HG03060 (cell line): Measurements from ENCODE around the gene CCDC33.

Experiments used
- ATAC-seq: cut with Tn5 transposase; IDR thresholded peaks from one replicate; pipeline ENCODE4 v1.9.1; 2021; ENCODE audit warnings: low read depth, moderate number of reproducible peaks; ENCODE audit not compliant: unreplicated experiment

The CCDC33 gene

DNA sequence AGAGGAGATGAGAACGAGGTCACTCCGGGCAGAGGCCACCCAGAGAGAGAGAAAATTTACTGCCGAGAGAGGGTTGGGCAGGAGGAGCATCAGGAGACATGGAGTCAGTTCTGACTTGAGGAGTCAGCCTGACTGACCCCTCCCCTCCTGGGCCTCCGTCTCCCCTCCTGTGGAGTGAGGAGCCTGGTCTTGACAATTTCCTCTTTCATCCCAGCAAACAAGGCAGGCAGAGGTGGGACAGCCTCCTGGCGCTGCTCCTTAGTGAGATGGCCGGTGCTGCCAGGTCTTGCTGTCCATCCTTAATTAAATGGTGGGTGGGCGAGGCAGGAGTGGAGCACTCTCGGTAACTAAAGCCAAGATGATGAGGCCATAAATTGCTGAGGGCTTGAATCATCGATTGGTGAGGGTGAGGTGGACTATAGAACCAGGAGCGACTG, 70.7 kb downstream of the CCDC33 start:
- no peak for ATAC-seq

DNA sequence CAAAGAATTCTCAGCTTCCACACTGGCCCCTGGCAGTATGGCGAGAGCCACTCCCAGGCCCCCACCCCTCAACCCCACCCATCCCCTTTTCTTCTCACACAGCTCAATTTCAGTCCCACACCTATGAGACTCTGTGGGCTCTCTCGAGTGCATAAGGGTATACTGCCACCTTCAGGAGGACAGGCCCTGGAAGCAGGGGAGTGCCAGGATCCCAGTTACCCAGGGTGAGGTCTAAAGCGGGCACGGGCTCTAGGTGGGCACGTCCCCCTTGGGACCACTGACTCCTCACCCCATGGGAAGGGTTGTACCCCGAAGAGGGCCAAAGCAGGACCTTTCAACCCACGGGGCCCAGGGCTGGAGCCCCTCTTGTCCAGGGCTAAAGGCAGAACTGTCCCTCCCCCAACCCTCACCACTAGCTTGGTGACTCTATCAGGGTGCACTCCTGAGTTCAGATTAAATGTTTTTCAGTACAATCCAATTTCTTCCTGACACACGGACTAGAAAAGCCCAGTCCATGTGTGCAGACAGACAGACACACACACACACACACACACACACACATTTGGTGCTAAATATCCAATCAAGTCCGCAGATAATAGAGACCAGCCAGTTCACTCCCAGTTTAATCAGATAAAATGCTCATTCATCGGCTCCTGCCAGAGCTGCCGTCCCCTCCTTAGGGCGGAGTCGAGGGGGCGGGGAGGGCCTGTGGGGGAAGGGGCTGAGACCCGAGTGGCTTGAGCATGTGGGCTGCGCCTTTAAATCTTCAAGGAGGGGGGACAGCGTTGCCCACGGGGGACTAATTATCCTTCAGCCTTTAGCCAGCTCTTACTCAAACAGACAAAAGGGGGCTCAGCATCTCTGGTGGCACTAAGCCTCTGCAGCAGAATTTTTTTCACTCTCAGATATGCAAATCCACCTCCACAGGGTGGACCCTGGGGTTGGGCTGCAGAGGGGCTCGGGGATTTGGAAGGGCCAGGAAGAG, 72.0 kb downstream of the CCDC33 start:
- no peak for ATAC-seq

DNA sequence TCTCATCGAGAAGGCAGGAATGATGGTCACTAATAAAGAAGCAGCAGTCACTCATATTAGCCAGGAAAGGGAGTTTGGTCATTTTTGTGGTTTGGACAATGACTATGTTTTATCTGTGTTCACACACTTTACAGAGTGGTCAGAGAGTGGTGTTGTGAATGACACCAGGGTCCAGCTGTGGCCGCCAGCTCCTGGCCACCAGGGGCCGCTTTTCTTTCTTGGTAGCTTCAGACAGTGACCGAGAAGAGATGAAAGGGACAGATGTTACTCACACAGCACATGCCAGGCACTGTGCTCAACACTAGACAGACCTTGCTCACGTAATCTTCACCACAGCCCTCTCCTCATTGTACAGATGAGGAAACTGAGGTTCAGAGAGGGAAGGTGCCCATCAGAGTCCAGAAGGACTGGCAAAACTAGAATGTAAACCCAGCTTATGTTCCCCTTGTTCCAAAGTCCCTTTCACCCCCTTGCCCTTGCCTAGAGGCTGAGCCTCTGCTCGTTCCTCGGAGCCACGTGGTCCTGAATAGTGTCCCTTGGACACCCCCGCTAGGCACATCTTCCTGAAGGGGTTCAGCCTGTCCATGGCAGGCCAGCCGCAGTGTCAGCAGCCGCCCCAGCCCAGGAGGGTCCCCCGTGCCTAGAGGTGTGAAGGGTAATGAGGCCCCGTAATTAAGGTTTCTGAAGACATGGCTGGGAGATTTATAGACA, 75.8 kb downstream of the CCDC33 start:
- ATAC-seq: no peak

DNA sequence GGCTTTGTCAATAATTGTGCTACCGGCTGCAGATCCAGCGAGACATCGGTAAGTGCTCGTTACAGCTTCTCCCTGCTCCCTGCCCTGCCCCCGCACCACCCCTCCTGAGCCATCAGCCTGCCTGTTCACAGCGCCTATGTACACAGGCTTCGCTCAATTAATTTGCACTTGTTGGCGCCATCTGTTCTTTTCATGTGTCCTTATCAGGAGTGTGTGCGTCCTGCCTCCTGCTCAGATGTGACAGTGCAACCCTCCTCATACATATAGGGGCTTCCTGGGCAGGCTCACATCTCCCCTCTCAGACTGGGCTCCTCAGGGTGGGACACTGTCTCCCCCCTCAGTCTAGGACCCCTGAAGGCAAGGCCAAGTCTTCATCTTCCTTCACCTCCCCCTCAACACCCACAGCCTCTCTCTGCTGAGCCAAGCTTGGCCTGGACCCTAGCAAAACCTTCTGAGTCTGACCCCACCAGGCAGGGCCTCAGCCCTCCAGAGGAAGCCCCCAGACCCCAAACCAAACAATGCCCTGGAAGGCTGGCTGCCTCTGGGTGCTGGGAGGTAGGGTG, 76.4 kb downstream of the CCDC33 start:
- no peak for ATAC-seq

DNA sequence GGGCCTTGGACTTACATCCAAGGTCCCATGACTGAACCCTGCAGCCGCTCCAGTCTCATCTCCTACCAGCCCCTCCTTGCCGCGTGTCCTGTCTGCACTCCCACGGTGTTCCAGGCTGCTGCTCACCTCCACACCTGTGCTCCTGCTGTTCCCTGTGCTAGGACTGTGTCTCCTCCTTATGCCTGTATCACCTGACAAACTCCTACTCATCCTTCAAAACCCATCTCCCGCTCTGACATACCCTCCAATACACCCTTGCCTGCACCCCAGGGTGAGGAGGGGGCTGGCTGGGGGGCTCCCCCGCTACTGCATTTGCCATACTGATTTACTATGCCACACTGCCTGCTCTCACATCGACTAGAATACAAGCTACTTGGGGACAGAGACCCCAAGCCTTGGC, 77.8 kb downstream of the CCDC33 start:
- ATAC-seq: no peak

DNA sequence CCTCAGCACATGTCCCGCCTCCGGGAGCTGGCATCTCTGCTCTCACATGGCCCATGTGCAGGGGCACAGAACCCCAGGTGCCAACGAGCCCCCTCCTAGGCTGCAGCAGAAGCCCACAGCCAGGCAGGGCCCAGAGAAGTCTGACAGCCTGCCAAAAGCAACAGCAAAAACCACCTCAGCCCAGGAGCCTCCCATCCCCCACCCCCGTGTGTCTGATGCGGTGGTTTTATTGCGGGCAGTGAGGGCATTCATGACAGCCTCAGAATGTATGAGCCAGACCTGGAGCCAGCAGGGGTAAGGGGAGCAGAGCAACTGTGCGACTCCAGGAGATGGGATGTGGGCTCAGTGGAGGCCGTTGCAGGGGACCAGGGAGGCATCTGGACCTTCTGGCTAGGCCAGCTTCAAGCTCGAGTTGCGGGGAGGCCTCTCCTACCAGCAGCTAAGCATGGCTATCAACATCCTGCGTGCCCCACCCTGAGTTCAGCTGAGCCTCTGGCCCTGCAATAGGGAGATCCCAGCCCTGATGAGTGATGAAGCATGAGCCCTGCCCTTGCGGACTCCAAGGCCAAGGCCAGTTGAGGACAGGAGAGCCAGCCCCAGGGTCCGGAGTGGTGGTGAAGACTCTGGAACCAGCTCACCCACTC, 78.8 kb downstream of the CCDC33 start:
- ATAC-seq: no peak

DNA sequence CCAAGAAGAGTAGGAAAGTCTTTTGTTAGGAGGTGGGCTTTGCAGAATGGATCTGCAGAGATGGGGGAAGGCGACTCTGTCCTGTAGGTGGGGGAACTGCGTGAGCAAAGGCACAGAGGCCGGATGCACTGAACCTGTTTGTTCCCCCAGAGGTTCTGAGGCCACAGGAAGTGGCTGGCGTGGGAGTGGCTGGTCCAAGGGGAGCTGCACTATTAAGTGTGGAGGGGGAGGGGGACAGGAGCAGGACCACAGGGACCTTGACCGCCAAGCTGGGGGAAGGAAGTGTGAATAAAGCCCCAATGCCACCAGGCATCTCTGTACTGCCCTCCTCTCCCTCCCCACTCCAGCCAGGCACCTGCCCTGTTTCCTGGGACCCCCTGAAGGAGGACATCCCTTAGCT, 79.5 kb downstream of the CCDC33 start:
- no peak for ATAC-seq

DNA sequence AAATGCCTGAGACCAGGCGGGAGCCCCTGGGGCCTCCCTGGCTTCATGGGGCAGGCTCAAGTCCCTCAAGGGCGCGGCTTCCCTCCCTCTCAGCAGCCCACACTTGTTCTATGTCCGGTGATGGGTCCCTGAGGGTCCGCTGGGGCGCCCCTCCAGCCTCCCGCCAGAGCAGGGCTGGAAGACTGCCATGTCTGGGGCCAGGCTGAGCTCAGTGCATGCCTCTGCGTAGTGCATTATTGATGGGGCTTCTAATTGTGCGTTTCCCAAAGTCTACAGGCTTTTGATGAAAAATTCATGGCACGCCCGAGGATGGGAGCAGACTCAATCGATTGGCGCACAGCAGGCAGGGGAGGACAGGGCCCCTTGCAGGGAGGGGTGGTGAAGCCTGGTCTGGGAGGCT, 80.0 kb downstream of the CCDC33 start:
- ATAC-seq: no peak

DNA sequence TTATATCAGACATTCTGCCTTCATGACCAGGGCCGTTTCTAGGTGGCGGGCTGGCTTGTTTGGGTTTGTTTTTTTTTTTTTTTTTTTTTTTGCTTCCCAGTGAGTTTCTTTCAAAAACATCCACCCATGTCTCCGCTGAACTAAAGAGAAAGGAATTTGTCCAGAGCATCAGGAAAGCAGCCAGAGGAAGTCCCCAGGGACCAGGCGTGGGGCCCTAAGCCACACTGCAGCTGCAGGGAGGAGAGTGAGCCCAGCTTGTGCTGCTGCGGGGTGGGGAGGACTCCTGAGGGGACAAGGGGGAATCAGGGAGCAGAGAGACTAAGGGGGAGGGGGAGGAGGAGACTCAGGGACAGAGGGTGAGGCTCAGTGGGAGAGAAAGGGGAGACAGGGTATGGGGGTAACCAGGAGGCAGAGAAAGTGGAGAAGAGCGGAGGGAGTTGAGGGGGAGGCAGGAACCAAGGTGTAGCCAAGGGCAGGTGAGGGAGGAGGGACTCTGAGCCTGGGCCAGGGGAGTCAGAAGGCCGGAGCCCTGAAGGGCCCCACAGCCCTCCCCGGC, 81.8 kb downstream of the CCDC33 start:
- no peak for ATAC-seq

DNA sequence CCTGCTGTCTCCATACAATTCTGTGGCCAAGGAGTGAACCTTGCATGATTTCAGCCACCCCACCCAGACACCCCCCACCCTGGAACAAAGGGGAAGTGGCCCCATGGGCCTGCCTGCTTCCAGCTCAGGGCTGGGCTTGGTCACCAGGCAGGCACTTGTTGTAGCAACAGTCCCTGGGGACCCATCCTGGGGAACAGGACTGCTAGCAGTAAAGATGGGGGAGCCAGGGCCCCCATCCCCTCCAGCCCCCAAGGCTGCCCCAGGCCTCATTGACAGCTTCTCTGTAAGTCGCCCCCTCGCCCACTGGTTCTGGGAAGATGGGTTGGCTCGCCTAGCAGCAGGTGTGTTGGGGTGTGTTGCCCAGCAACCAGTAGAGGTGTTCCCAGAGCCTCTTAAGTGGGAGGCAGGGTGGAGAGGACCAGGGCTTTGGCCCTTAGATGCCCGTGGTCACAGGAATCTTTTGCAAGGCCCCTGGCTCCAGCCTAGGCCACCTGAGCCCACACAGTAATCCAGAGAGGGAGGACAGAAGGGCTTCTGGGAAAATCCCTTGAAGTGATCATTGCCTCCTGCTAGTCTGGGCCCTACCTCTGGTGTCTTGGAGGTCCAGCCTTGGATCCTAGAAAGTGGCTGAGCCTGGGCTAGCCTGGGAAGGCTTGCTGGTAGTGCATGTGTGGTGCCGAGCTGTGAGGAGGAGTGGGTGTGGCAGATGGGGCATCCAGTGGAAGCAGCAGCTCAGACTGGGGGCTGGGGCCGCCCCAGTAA, 82.4 kb downstream of the CCDC33 start:
- ATAC-seq: no peak

DNA sequence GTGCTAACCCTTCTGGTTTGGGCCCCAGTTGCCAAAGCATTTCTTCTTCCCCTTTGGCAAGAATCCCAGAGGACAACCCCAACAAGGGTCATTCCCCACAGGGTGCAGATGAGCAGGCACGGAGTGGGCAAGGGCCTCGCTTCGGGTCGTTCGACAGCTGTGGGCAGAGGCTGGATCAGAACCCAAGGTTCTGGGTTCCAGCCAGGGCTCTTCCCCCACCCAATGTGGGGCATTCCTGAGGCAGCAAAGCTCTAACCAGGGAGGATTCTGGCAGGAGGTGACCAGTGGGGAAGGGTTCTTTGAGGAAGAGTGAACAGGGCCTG, 83.0 kb downstream of the CCDC33 start:
- ATAC-seq: no peak

DNA sequence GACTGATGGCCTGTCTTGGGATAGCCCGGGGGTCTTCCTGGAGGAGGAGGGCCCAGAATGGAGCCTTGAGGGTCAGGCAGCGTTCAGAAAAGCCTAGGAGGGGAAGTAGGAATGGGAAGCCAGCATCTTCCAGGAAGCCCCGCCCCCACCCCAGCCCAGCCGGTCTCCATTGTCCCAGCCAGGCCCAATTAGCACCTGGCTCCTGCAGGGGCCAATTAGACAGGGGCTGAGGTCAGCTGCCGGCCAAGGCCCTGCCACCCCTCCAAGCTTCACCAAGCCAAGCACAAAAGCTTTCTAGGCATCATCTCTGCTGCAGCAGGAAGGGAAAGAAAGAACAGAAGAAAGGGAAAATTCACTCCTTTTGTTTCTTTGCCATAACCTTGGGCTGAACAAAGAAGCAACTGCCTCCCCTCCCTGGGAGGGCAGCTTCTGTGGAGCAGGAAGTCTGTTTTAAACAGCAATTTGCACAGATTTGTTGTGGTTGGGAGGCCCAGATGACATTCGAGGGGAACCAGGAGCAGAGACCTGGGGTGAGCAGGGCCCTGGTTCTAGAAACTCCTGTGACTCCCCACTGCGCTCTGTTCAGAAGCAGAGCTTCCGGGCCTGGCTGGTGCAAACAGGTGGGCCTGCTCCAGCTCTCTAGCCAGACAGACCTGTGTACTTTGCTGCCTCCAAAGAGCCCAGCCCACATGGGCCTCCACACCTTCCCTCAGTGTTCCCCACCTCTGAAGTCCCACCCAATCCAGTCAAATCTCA, 83.6 kb downstream of the CCDC33 start:
- no peak for ATAC-seq

DNA sequence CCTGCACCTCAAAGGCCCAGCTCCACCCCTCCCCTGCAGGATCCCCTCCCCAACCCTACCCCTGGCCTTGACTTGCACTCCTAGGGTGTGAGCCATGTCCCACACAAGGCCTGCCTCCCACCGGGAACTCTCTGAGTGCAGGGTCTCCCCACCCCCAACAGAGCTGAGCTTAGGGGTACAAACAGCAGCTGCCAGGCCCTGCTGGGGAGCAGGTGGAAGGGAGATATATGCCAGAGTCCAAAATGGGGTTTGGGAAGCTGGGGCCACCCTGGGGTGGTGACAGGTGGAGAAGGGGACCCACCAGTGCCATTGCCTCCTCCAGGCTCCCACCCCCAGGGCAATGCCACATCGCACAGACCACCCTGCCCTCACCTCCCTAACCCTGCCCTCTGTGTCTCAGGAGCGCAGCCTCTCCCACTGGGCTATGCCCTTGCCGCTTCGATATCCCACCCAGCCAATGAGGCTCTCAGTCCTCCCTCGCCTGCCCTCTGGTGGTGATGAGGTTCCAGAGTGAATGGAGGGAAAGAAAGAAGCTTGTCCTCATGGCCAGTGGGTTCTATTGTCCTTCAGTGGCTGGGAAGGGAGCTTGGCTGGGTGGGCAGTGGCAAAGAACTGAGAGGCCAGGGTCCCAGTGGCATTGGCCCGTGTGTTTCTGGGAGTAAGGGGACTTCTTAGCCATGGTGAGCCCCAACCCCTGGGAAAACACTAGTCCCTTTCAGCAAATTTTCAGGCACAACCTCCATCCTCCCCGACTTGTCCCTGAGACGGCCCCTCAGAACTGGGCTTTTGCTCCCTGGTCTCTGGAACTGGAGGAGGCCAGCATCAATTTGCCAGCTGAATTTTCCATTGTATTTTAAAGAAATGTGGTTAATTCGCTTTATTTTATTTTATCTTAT, 84.5 kb downstream of the CCDC33 start:
- no peak for ATAC-seq

DNA sequence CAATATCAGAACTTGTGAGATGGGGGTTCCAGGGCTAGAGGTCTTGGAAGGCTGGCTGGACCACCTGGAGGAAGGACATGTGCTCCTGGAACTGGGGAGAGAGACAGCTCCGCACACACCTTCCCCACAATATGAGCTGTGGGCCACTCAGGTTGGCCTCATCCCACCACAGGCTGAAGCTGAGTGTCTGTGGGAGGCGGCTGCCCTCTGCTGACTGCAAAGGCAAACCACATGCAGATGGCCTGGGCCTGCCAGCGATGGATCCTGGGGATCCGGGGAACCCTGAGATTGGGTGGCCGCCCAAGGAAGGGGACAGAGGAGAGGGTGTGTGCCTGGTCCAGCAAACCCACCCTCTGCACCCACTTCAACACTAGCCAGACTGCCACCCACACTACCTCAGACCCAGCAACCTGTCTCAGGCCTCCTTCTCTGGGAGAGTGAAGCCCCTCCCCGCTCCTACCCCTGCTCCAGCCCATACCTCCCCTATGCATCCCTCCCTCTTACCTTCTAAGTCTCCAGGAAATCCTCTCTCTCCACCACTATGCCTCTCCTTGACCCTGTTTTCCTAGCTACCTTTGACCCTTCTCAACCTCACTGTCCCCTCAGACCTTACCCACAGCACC, 86.5 kb downstream of the CCDC33 start:
- ATAC-seq: no peak

DNA sequence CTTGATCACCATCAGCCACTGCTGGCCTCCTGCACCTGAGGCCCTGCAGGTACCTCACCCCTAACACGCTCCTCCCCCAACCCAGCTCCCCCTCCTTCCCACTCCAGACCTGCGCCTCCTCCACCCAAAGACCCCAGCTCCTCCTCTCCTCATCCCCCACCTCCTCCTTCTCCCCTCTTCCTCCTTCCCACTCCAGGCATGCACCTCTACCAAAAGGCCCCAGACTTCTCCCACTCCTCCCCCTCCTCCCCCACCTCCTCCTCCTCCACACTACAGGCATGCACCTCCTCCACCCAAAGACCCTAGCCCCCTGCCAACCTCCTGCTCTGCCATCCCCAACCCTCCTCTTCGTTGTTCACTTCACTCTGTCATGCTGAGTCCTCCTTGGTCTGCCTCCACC, 88.6 kb downstream of the CCDC33 start:
- ATAC-seq: no peak

DNA sequence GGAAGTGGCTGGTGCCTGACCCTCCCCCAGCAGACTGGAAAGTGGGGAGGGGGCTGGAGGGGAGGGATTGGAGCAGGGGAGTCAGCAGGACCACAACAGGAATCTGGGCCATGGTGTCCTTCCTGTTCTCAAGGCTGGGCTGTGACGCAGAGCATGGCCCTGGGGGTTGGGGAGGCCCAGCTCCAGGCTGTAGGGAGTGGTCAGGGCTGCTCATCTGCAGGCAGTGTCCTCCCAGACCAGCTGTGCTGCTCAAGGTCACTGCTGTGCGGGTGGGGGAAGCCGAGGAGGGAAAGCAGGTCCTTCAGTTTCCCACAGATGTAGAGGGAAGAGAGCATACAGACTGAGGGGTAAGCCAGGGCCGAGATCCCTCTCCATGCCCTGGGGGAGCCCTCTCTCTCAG, 90.6 kb downstream of the CCDC33 start:
- ATAC-seq: no peak

DNA sequence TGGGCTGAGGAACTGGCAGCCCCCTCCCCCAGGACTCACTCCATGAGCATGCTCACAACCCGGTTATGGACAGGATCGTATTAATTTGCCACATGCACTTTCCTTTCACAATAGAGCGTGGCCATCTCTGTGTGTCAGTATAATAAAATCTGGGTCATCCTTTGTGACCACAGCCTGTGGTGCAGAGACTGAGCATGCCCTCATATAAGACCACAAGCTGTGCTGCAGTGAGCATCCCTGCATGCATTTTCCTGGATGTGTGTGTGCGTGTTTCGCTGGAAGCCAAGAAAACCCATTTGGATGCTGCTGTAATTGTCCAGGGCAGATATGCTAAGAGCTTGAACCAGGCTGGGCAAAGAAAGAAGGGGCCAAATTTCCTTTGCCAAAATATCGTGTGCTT, 91.6 kb downstream of the CCDC33 start:
- ATAC-seq: no peak
